Measurements from ENCODE around the gene TANK.
"Not testable (repeated sequence)": the region's sequence is repeated elsewhere in the genome, so short reads cannot be mapped to it uniquely, and the experiment has no call there.

The TANK gene

DNA sequence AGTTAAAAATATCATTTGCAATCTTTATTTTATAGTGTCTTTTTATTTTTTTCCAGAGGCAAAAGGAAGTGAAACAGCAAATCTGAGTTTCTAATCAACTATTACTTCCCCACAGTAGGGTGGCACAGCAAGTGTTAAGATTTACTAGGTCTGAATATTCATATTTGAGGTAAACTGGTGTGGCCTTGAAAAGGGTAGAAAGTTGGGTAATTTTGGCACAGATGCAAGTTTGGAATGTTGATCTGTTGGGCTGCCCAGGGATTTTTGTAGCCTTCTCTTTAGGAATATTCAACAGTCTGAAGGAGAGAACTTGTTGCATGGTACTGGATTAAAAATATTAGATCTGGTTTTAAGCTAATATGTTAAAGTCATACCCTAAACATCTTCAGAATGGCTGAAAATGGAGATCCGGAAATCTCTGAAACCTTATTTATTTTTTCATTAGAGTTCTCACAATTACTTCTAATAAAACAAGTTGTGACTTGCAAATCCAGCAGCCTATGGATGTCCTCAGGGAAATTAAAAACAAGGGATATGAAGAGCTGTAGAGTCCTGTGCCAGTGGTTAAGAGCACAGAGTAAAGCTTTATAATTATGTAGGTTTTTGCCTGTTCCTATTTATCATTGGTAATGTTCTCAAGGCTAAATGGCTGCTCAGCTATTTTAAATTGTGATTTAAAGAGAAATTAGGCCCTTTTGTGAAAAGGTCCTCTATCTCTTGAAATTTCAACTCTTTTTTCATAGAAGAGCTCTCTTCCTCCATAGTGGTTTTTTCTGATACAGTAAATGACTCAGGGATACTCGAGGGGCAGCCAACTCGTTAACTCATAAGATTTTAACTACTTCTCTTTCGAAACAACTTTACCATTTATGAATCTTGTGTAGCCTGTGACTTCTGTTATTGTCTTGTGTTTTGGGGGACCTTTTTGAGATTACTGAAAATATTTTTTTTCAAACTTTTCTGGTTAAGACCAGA, 11.0 kb downstream of the TANK start:
- H3K4me3 ChIP-seq (ENCODE audit: low read depth, low read length) = no peak overlapping the region
- in situ Hi-C loops (cut with HindIII; ENCODE audit: low sequenced_read_pairs) = no loop called here
- TF ChIP-seq, protein P1, sequence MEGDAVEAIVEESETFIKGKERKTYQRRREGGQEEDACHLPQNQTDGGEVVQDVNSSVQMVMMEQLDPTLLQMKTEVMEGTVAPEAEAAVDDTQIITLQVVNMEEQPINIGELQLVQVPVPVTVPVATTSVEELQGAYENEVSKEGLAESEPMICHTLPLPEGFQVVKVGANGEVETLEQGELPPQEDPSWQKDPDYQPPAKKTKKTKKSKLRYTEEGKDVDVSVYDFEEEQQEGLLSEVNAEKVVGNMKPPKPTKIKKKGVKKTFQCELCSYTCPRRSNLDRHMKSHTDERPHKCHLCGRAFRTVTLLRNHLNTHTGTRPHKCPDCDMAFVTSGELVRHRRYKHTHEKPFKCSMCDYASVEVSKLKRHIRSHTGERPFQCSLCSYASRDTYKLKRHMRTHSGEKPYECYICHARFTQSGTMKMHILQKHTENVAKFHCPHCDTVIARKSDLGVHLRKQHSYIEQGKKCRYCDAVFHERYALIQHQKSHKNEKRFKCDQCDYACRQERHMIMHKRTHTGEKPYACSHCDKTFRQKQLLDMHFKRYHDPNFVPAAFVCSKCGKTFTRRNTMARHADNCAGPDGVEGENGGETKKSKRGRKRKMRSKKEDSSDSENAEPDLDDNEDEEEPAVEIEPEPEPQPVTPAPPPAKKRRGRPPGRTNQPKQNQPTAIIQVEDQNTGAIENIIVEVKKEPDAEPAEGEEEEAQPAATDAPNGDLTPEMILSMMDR (IDR thresholded peaks at IDR 0.05; ENCODE audit: low read depth, low read length, missing control alignments) = no peak
- no peak for DNase-seq (ENCODE audit: low read depth)

DNA sequence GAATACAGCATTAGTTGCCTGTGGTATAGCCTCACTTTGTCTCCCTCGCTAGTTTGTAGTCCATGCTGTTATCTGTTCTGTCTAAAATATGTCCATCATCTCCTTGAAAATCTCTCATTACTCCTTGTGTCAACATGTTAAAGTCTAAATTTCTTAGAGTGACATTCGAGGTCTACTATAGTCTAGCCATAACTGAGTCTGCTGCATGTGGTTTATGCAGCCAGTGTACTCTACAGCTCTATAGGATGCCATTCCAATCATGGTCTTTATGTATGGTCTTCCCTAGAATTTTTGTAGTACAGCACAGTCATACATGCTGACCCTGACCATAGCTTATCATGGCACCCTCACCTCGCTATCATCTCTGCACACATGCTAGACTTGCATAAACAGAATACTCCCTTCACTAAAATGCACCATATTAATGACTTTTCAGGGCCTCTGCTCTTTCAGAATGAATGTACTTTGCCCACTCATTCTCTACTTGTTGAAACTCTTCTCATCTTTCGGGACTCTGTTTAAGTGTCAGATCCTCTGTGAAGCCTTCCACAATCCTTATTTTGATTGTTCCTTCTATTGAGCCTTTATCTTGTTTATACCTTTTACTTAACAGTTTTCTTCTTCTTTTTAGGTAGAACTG, 12.8 kb downstream of the TANK start:
- TF ChIP-seq, protein P1 (IDR thresholded peaks at IDR 0.05; ENCODE audit: low read depth, low read length, missing control alignments) = no peak
- DNase-seq (ENCODE audit: low read depth) = no peak
- in situ Hi-C loops (cut with HindIII; ENCODE audit: low sequenced_read_pairs) = no loop called here
- no peak overlapping the region for H3K4me3 ChIP-seq (ENCODE audit: low read depth, low read length)

DNA sequence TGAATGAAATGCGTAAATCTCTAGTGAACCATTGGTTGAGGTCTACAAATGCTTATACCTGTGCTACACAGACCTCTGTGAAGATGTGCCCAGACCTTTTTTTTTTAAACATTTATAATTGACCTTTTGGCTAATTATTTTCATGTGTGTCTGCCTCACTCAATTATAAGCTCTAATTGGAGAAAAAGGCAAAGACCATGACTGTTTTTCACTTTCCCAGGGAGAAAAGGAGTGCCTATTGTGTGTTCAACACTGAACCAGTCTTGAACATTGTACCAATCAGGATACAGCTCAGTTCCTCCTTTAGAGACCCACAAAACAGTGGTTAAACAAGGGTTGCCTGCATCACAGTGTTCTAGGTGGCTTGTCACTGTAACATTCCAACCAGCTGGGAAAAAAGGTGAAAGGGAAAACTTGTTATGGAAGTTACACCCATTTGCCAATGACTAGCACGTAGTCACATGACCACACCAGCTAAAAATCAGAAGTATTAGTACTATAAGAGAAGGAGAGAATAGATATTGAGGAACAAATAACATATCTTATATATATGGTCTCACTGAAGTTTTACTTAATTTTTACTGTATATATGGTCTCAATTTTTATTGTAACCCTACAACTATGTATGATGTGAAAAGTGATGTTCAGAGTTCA, 13.4 kb downstream of the TANK start:
- TF ChIP-seq, protein P1 (IDR thresholded peaks at IDR 0.05; ENCODE audit: low read depth, low read length, missing control alignments) = no peak
- H3K4me3 ChIP-seq (ENCODE audit: low read depth, low read length) = no peak overlapping the region
- DNase-seq (ENCODE audit: low read depth) = no peak
- in situ Hi-C loops (cut with HindIII; ENCODE audit: low sequenced_read_pairs) = no loop called here

DNA sequence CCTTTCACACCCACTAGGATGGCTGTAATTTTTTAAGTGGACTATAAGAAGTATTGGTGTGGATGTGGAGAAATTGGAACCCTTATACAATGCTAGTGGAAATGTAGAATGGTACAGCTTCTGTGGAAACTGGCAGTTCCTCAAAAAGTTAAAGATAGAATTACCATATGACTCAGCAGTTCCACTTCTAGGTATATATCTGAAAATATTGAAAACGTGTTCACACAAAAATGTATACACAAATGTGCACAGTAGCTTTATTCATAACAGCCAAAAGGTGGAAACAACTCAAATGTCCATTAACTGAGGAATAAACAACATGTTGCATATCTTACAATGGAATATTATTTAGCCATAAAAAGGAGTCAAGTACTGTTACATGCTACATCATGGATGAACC, 17.7 kb downstream of the TANK start:
- DNase-seq (ENCODE audit: low read depth) = no peak
- H3K4me3 ChIP-seq (ENCODE audit: low read depth, low read length) = no peak overlapping the region
- TF ChIP-seq, protein P1 (IDR thresholded peaks at IDR 0.05; ENCODE audit: low read depth, low read length, missing control alignments) = no peak
- in situ Hi-C loops (cut with HindIII; ENCODE audit: low sequenced_read_pairs) = no loop called here

DNA sequence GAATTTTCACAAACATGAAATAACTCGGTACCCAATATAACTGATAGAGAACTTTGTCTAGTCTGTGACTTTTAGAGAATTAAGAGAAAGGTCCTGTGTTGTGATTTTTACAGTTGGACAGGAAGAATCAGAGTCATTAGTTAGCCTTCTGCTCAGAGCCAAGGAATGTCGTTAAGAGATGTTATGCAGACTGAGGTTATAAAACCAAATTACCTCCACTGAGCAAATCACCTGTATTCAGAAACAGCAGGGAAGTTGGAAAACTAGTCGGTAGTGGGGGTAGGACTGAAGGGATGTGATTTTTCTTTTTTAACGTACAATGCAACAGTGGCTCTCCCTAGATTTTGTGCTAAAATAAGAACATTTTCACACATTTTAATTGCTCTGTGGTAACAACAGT, 18.5 kb downstream of the TANK start:
- TF ChIP-seq, protein P1 (IDR thresholded peaks at IDR 0.05; ENCODE audit: low read depth, low read length, missing control alignments) = no peak
- in situ Hi-C loops (cut with HindIII; ENCODE audit: low sequenced_read_pairs) = no loop called here
- no peak overlapping the region for H3K4me3 ChIP-seq (ENCODE audit: low read depth, low read length)
- DNase-seq (ENCODE audit: low read depth) = no peak

DNA sequence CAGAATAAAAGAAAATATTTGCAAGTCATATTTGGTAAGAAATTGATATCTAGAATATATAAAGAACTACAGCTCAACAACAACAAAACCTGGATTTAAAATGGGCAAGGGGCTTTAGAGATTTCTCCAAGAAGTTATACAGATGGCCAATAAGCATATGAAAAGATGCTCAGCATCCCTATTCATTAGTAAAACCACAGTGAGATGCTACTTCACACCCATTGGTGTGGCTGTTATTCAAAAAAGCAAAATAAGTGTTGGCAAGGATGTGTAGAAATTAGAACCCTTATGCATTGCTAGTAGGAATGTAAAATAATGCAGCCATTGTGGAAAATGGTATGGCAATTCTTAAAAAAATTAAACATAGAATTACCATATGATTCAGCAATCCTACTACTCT, 29.8 kb downstream of the TANK start:
- TF ChIP-seq, protein P1 (IDR thresholded peaks at IDR 0.05; ENCODE audit: low read depth, low read length, missing control alignments) = no peak
- DNase-seq (ENCODE audit: low read depth) = no peak
- no peak overlapping the region for H3K4me3 ChIP-seq (ENCODE audit: low read depth, low read length)
- in situ Hi-C loops (cut with HindIII; ENCODE audit: low sequenced_read_pairs) = no loop called here

DNA sequence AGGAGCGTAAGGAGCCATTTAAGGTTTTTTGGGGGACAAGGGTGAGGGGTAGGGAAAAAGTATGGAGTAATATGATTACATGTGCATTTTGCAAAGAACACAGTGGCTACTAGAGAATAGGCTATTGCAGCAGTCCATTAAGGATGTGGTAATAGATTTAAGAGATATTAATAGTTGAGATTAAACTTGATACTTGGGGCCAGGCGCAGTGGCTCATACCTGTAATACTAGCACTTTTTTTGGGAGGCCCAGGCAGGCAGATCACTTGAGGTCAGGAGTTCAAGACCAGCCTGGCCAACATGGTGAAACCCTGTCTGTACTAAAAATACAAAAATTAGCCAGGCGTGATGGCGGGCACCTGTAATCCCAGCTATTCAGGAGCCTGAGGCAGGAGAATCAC, 35.4 kb downstream of the TANK start:
- H3K4me3 ChIP-seq (ENCODE audit: low read depth, low read length); DNase-seq (ENCODE audit: low read depth); in situ Hi-C loops (cut with HindIII; ENCODE audit: low sequenced_read_pairs): not testable (repeated sequence)

Measured in astrocyte of the cerebellum (primary cell).